ENCODE measurements around the gene EREG. TPM values are rescaled to one million over a fixed set of nuclear protein-coding genes. Genes with fewer than 3 reads are reported as not detected.

Gene EREG
- total RNA-seq, 4 donors from 2014 or later: under 0.01 to 0.13 (median under 0.01) TPM; not detected in 1

DNA sequence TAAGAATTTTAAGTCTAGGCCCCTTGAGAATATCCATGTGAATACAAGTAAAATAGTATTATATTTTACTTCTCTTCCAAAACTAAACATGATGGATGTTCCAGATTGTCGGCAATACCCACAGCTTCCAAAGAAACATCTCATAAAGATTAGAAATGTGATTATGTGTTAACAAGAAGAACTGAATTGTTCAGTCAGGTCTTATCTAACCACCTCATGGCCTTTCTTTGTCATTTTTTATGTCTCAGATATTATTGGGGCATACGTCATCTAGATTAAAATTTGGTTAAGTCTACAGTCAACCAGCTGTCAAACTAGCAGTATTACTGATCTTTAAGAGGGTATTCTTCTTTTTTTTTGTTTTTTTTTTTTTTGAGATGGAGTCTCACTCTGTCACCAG lies 46.7 kb upstream of the EREG start:
- Histone ChIP-seq H3K27me3 (no peaks in the 10 kb centered on the region), H3K27ac (no peak overlapping the region), H3K36me3 (no peaks in the 10 kb centered on the region), H3K9me3 (no peaks in the 10 kb centered on the region), H3K4me3 (replicated peaks in 1 of 3) (no peak overlapping the region), H3K4me1 (no peaks in the 10 kb centered on the region)
- TF ChIP-seq, protein P1, sequence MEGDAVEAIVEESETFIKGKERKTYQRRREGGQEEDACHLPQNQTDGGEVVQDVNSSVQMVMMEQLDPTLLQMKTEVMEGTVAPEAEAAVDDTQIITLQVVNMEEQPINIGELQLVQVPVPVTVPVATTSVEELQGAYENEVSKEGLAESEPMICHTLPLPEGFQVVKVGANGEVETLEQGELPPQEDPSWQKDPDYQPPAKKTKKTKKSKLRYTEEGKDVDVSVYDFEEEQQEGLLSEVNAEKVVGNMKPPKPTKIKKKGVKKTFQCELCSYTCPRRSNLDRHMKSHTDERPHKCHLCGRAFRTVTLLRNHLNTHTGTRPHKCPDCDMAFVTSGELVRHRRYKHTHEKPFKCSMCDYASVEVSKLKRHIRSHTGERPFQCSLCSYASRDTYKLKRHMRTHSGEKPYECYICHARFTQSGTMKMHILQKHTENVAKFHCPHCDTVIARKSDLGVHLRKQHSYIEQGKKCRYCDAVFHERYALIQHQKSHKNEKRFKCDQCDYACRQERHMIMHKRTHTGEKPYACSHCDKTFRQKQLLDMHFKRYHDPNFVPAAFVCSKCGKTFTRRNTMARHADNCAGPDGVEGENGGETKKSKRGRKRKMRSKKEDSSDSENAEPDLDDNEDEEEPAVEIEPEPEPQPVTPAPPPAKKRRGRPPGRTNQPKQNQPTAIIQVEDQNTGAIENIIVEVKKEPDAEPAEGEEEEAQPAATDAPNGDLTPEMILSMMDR (IDR thresholded peaks at IDR 0.05): no peak
- TF ChIP-seq POLR2A (IDR thresholded peaks at IDR 0.05): no peak
- WGBS, 2 donors: 77 to 88% methylated on average over 2 of the region's 2 CpGs
- no peak for DNase-seq
- intact Hi-C loops (cut with DNase I): no loop called here

DNA sequence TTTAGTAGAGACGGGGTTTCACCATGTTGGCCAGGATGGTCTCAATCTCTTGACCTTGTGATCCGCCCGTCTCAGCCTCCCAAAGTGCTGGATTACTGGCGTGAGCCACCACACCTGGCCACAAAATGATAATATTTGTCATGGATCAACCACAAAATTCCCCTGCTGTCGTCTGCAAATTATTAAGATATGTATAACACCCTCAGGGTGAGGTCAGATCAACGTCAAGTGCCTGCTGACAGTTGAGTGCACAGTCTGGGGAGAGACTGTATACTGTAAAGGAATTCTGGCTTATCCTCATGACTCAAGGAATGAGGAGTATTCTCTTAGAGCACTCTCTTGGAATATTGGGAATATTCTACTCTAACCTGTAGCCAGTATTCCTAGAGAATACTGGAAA lies 45.5 kb upstream of the EREG start:
- 90 to 91% methylated on average over 6 of the region's 6 CpGs for WGBS, 2 donors
- no peak for TF ChIP-seq POLR2A (IDR thresholded peaks at IDR 0.05)
- TF ChIP-seq, protein P1 (IDR thresholded peaks at IDR 0.05): no peak
- intact Hi-C loops (cut with DNase I): no loop called here
- H3K27ac ChIP-seq: no peak overlapping the region
- no peaks in the 10 kb centered on the region for H3K4me1 ChIP-seq
- DNase-seq: no peak
- no peak overlapping the region for H3K4me3 ChIP-seq (replicated peaks in 1 of 3)
- H3K36me3 ChIP-seq: no peaks in the 10 kb centered on the region
- no peaks in the 10 kb centered on the region for H3K27me3 ChIP-seq
- no peaks in the 10 kb centered on the region for H3K9me3 ChIP-seq

- no peaks in the 10 kb centered on the region for H3K27me3 ChIP-seq
- DNase-seq: peak; percentile 53 to 59
- intact Hi-C loops (cut with DNase I): no loop called here
- no peaks in the 10 kb centered on the region for H3K4me1 ChIP-seq
- no peaks in the 10 kb centered on the region for H3K9me3 ChIP-seq
- TF ChIP-seq, protein P1 (IDR thresholded peaks at IDR 0.05): peak in 4 of 6 experiments; percentile 19 to 58 (median 52)
- TF ChIP-seq POLR2A (IDR thresholded peaks at IDR 0.05): no peak
- H3K36me3 ChIP-seq: no peaks in the 10 kb centered on the region
- H3K27ac ChIP-seq: no peak overlapping the region
- 41 to 42% methylated on average over 4 of the region's 4 CpGs for WGBS, 2 donors
- H3K4me3 ChIP-seq (replicated peaks in 1 of 3): no peak overlapping the region
Observed at GRCh38 chr4:74320559-74321118, 44.3 kb upstream of the EREG start.

GRCh38 chr4:74322301-74322700 lies 42.6 kb upstream of the EREG start:
- no peaks in the 10 kb centered on the region for H3K36me3 ChIP-seq
- no peak for DNase-seq
- H3K4me3 ChIP-seq (replicated peaks in 1 of 3): no peak overlapping the region
- 89 to 90% methylated on average over 3 of the region's 3 CpGs for WGBS, 2 donors
- H3K27ac ChIP-seq: no peak overlapping the region
- no peaks in the 10 kb centered on the region for H3K27me3 ChIP-seq
- TF ChIP-seq, protein P1 (IDR thresholded peaks at IDR 0.05): no peak
- TF ChIP-seq POLR2A (IDR thresholded peaks at IDR 0.05): no peak
- no peaks in the 10 kb centered on the region for H3K9me3 ChIP-seq
- intact Hi-C loops (cut with DNase I): no loop called here
- no peaks in the 10 kb centered on the region for H3K4me1 ChIP-seq

GRCh38 chr4:74323663-74324062 lies 41.3 kb upstream of the EREG start:
- Histone ChIP-seq H3K9me3 (no peaks in the 10 kb centered on the region), H3K4me3 (replicated peaks in 1 of 3) (no peak overlapping the region), H3K27me3 (no peaks in the 10 kb centered on the region), H3K27ac (no peak overlapping the region), H3K4me1 (no peaks in the 10 kb centered on the region), H3K36me3 (no peaks in the 10 kb centered on the region)
- intact Hi-C loops (cut with DNase I): no loop called here
- DNase-seq: no peak
- WGBS, 2 donors: 86 to 90% methylated on average over 4 of the region's 4 CpGs
- no peak for TF ChIP-seq POLR2A (IDR thresholded peaks at IDR 0.05)
- TF ChIP-seq, protein P1 (IDR thresholded peaks at IDR 0.05): no peak

Data from thyroid gland (tissue), 4 donors.